GM21390 (cell line): Measurements from ENCODE around the gene LIPJ.

Experiments used
- ATAC-seq: cut with Tn5 transposase; IDR thresholded peaks from one replicate; pipeline ENCODE4 v1.9.1; 2021; ENCODE audit not compliant: unreplicated experiment

The LIPJ gene, protein sequence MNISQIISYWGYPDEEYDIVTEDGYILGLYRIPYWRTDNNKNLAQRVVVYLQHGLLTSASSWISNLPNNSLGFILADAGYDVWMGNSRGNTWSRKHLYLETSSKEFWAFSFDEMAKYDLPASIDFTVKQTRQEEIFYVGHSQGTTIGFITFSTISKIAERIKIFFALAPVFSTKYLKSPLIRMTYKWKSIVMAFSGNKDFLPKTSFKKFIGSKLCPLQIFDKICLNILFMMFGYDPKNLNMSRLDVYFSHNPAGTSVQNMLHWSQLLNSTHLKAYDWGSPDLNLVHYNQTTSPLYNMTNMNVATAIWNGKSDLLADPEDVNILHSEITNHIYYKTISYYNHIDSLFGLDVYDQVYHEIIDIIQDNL

DNA sequence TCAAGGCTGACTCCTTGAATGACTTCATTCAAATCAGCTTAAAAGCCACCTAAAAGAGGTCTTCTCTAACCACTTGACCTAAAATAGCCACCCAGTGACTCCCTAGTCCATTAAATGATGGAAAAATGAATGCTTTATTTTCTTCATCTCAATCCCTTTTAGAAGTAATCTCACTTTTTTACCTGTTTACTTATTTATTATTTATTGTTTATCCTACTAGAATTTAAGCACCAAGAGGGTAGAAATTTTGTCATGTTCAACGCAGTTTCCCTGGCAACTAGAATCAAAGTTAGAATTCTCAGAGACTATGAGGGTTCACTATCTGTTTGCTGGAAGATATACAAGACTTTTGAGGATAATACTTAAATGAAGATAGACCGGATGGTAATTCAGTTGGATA is at the start of gene LIPJ:
Gene LIPJ, plus strand, starts transcription at position 301 of the 400 bp plus-strand sequence. CDS start 3,926 bp downstream, outside the sequence.
- ATAC-seq: no peak

DNA sequence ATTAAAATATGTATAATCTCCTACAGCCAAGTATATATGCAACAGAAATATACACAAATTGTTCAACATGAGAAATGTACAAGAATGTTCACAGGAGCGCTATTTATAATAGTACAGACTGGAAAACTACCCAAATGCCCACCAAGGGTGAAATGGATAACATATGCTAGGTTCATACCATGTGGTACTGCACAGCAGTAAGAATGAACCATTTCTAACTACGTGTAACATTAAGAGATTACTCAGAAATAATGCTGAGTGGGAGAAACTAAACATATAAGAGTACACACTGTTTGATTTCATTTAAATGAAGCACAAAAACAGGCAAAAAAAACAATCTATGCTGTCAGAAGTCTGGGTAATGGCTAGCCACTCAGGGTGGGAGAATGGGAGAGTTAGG is 49.2 kb upstream of the LIPJ start:
- no peak for ATAC-seq

DNA sequence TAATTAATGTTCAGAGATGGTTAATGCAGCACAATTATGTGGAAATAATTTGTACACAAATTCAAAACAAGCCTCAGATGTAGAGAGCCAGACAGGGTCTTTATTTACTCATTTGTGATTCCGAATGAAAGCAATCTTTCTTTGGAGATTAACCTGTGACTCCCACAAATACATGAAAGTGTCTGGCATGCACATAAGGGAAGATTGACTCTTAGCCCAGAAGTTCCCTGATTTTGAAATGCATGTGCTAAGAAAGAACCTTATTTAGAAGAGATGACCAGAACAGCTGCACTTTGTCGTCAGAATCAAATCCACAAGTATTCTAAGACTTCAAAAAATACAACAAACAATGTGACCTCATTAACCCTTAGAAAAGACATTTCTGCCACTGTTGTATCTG is 48.5 kb upstream of the LIPJ start:
- no peak for ATAC-seq

GRCh38 chr10:88540351-88540750 is 46.2 kb upstream of the LIPJ start:
- no peak for ATAC-seq

- ATAC-seq: no peak
Observed at GRCh38 chr10:88541116-88541626, 45.4 kb upstream of the LIPJ start.

DNA sequence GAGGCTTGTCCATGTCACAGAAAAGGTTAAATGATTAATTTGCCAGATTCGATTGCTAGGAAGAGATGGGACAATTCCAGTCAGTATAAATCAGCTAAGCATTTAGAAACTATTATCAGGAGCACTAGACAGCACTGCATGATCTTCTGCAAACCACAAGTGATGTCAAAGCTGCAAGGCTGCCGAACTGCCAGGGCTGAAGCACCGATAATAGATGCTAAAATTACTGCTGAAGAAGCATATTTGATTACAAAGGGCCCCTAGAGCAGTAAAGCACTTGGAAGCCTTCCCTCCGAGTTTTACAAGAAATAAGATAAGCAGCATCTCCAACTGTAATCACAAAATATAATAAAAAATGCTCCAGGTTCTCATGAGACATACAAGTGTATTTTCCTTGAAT is 44.0 kb upstream of the LIPJ start:
- ATAC-seq: no peak

- ATAC-seq: no peak
Observed at GRCh38 chr10:88544140-88544870, 42.3 kb upstream of the LIPJ start.

DNA sequence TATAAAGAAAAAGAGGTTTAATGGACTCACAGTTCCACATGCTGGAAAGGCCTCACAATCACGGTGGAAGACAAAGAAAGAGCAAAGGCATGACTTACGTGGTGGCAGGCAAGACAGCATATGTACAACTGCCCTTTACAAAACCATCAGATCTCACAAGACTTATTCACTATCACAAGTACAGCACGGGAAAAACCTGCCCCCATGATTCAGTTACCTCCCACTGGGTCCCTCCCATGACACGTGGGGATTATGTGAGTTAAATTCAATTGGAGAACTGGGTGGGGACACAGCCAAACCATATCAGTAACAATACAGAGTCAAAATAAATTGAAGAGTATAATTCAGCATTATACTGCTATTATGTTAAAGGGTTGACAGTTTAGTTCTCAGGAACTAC is 41.2 kb upstream of the LIPJ start:
- ATAC-seq: no peak

DNA sequence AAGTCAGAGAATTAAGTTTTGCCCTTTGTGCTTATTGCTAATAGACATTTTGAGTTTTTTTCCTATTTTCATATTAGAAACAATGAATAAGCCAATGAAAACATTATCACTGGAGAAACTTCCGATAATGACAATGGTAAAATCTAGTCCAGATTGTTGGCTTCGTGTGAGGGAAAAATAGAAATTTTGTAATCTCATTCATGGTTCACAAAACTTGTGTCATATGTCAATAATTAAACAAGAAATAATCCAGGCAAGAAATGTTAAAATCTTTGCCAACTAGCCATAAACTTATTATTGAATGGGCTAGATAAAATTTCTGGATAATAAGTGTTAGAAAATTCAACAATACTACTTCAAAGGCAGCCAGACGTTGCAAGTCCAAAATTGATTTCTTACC is 40.1 kb upstream of the LIPJ start:
- no peak for ATAC-seq

DNA sequence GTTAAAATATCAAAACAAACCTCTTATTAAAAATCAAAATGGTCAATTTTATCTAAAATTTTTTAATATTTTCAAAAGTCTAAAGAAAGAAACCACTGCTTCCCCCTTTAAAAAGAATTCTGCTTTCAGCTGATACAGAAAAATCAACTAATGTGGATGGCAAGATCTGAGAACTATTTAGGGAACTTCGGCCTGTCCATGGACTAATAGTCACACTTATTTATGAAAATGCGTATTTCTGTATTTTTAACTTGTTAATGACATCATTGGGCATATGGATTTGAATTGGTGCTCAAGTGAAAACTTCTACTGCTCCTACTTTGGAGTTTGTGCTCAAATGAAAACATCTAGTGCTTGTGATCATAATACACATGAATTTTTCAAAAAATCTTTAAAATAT is 35.3 kb upstream of the LIPJ start:
- ATAC-seq: no peak

GRCh38 chr10:88553116-88553752 is 33.3 kb upstream of the LIPJ start:
- peak; percentile 83 for ATAC-seq

DNA sequence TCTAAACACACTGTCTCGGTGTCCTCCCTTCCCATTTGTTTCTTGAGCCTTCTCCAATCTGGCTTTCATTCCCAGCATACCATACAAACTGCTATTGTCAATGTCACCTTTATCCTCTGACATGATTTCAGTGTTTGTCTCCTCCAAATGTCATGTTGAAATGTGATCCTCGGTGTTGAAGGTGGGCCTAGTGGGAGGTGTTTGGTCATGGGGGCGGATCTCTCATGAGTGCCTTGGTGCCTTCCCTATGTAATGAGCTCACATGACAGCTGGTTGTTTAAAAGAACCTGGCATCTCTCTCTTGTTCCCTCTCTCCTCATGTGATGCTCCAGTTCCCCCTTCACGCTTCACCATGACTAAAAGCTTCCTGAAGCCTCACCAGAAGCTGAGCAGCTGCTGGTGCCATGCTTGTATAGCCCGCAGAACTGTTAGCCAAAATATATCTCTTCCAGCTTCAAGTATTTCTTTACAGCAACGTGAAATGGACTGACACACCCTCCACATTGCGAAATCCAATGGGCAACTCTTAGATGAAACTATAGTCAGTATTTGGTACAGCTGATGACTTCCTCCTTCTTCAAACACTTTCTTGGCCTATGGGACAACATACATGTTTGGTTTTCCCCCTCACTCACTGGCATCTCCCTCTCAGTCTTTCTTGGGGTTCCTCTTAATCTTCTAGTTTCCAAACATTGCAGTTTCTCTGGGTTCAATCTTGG is 31.2 kb upstream of the LIPJ start:
- no peak for ATAC-seq

DNA sequence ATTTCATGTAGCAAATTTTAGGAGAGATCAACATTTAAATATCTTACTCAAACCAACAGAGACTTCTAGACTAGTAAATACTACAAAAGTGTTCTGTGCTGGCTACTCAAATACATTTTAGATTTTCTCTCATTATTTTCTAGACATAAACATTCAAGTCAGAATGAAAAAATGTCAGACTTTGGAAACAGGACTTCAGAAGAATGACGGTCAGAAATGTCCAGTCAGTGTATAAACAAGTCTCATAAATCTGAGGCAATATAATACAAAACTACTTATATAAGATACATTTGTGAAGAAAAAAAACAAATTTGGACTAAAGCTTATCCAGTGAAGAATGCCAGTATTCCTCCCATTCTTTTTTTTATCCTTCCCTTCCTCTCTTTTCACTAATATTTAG is 29.3 kb upstream of the LIPJ start:
- ATAC-seq: no peak

DNA sequence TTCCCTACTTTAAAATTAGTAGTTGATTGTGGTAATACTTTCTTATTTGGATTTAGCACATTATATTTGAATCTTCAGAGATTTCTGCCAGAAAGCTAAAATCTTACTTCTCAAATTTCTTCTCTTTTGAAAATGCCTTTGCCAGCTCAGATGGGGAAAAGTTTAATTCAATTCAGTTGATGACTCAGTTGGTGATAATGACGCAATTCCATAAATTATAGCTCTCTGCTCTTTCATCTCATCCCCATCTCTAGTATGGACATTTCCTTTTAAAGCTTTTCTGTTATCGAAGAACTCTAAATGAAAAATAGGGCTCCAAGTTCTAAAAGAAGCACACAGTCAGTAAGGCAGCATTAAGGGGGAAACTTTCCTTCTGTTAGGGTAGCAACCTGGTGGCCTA is 28.9 kb upstream of the LIPJ start:
- no peak for ATAC-seq

- no peak for ATAC-seq
Observed at GRCh38 chr10:88562152-88562551, 24.4 kb upstream of the LIPJ start.

DNA sequence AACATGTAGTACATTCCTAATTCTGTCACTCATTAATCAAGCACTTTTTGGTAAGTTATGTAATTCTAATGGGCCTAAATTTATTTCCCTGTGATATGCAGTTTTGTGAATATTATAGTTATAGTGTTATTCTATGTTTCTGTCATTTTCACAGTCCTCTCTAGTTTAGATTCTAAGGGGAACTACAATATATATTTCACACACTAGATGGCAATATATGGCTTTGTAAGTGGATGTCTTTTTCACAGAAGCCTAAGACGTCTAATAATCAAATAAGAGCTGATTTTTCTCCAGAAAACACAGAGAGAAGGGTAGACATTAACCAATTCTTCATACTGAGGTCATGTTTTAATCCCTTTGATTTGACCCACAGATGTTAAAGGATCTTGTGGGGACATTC is 21.5 kb upstream of the LIPJ start:
- no peak for ATAC-seq

DNA sequence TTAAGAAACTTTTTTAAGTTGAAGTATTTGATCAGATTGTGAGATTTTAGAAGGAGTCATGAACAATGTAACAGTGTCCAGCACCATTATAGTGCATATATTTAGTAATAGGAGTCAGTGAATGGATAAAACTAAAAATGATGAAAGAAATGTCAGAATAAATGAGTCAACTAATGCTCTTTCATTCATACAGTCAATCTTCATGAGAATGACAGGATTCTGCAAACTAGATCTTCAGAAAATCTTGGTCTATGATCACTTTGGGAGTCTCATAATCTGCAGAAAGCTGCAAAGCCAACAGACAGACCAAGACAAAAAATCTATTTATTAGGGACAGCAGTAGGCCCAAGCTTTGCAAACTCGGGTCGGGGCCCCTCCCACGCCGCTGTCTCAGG is 4.2 kb upstream of the LIPJ start:
- no peak for ATAC-seq

GRCh38 chr10:88582806-88583583 is 3.6 kb upstream of the LIPJ start, which contains the start of gene RNLS:
Gene RNLS, minus strand, starts transcription at chr10:88583318.
- peak; percentile 78 for ATAC-seq

DNA sequence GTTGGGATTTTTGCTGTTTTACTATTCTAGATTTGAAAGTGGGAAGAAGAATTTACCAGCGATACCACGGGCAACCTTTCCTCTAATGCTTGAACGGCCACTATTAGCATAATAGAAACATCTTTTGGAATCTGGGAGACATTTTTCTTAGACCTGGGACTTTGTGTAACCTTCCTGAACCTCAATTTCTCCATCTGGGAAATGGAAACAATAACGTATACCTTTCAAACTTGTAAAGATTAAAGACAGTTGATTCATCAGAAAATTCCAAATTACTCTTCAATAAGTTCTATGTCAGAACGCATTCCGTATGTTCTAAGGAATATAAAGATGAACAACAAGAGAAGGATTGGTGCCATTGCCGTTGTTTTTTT is 3.0 kb upstream of the LIPJ start:
- ATAC-seq: no peak

- no peak for ATAC-seq
Observed at GRCh38 chr10:88592381-88592780, 5.8 kb downstream of the LIPJ start.
